NB4 (cell line): Measurements from ENCODE around the gene FNDC8.

Experiments used
- CTCF ChIP-seq: IDR thresholded peaks from one replicate; pipeline ENCODE4 v1.5.1; 2012; ENCODE audit warnings: low read depth, low read length
- MYC ChIP-seq: IDR thresholded peaks from 2 replicates; pipeline ENCODE4 v1.6.1; 2011; ENCODE audit warnings: low read depth, low read length
- POLR2A ChIP-seq: IDR thresholded peaks from 2 replicates; pipeline ENCODE4 v1.6.1; 2011; ENCODE audit warnings: mild to moderate bottlenecking; ENCODE audit not compliant: insufficient read length; ENCODE audit errors: extremely low read depth

GRCh38 chr17:35084987-35085386, 36.4 kb upstream of the FNDC8 start:
- no peak for TF ChIP-seq CTCF
- TF ChIP-seq POLR2A = no peak
- no peak for TF ChIP-seq MYC
